ENCODE results near the gene MPP7.

GRCh38 chr10:28326516-28327490 lies 23.9 kb upstream of the MPP7 start:
- no peak for TF ChIP-seq CTCF (IDR thresholded peaks at IDR 0.05)
- TF ChIP-seq POLR2A (IDR thresholded peaks at IDR 0.05) = no peak
- no peak for TF ChIP-seq POLR2AphosphoS5 (IDR thresholded peaks at IDR 0.05)

All from breast epithelium (tissue), 3 donors.